Stimulated activated CD8-positive, alpha-beta memory T cell treated with anti-CD3 and anti-CD28 coated beads, Interleukin-7, amount 100 ng/mL, for 1 hour (primary cell): ENCODE results near the gene ARL15.
"Not testable (repeated sequence)": the region's sequence is repeated elsewhere in the genome, so short reads cannot be mapped to it uniquely, and the experiment has no call there.

Experiments used
- DNase-seq, 2 donors: peaks; one replicate each; pipeline ENCODE4 v3.0.0-alpha.2; 2020; ENCODE audit warnings: low read depth in 2 of 2

Gene ARL15

DNA sequence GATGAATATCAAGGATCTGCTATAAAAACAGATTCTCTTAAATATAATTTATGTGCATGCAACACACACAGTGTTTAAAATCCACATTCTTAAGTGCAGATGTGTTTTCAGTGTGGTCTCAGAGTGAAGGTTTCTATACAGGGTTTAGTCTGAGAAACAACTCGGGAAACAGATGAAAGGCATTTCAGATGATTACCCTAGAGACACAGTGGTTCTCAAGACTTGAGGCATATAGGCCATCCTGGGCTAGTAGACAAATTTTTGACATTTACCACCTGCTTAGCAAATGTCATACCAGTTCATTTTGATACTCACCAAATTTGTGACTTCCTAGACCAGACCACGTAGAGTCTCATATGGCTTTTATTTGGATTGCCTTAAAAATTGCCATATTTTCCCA, 216.5 kb downstream of the ARL15 start:
- DNase-seq: no peak

DNA sequence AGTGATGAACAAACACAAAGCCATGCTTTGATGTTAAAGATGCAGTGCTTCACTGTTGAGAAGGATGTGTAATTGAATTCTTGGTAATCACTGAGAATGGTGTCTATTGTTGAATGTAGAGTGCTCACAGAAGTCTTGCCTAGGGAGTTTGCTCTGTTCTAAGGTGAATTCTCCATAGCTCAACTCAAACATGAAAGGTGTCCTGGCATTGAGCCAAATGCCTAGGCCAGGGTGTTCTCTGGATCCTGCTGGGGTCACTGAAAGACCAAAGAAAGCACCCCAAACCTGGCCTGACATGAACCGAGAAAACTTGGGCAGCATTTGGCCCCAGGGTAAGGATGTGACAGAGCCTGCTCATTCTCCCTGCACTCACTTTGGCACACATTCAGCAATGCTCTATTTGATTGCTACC, 217.3 kb downstream of the ARL15 start:
- no peak for DNase-seq

GRCh38 chr5:54091307-54092130, 218.9 kb downstream of the ARL15 start:
- DNase-seq: no peak

- DNase-seq: no peak
Measured at GRCh38 chr5:54090495-54091120, 219.8 kb downstream of the ARL15 start.

DNA sequence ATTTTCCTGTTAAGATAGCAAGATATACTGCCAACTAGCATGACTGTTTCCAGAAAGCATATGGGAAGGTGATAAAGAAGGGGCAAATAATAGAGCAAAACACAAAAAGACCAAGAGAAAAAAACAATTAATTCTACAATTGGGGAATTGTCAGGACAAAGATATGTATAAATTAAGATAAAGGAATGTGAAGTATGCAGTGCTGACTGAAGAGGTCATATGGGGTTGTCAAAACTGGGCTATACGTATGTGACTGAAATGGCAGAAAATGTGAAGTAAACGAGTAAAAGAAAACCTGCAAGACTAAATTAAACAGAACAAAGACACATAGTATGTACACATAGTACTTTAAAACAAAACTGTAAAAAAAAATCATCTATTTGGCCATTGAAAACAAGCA, 222.3 kb downstream of the ARL15 start:
- no peak for DNase-seq

GRCh38 chr5:54087436-54087835, 222.9 kb downstream of the ARL15 start:
- no peak for DNase-seq

- no peak for DNase-seq
Measured at GRCh38 chr5:54086191-54086590, 224.2 kb downstream of the ARL15 start.

- no peak for DNase-seq
Measured at GRCh38 chr5:54084696-54085095, 225.7 kb downstream of the ARL15 start.

DNA sequence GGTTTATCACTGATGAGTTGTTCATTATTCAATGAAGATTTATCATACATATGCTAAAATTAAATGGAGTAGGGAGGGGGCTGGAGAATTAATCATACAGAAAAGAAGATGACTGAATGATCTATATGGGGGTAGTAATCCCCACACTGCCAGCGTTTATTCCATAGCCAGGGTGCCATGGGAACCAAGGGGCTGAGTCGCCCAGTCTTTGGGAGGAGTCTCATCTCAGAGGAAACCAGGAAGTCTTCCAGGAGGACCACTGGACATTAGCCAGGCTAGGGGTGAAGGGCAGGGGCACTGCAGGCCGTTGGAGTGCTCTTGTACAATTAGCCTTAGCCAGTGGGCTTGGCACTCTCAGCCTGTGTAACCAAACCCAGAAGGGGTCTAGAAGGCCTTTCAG, 226.5 kb downstream of the ARL15 start:
- DNase-seq: no peak

GRCh38 chr5:54083245-54083644, 227.1 kb downstream of the ARL15 start:
- DNase-seq: no peak

DNA sequence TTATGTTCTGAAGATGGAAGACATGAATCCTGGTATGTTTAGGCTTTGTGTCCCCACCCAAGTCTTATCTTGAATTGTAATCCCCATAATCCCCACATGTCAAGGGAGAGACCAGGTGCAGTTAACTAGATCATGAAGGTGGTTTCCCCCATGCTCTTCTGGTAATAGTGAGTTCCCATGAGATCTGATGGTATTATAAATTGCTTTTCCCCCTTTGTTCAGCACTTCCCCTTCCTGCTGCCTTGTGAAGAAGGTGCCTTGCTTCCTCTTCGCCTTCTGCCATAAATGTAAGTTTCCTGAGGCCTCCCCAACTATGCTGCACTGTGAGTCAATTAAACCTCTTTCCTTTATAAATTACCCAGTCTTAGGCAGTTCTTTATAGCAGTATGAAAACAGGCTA, 229.0 kb downstream of the ARL15 start:
- DNase-seq: no peak

- no peak for DNase-seq
Measured at GRCh38 chr5:54080831-54081230, 229.5 kb downstream of the ARL15 start.

GRCh38 chr5:54073735-54074134, 236.6 kb downstream of the ARL15 start:
- no peak for DNase-seq

DNA sequence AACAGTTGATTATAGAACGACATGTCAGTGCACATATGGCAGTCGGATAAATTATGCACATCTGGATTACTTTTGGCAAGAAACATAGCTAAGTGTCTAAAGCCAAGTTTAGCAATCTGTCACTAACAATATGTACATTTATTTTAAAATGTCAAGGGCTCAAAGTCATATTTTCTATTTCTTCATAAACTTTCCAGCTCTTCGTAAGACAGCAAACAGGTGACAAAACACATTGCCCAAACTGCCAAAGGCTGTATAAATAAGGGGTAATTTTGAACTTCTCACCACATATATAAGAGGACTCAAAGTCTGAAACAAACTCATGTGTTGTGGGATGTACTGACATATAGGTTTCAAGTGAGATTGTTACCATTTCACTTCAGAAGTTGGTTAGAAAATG, 237.2 kb downstream of the ARL15 start:
- no peak for DNase-seq

DNA sequence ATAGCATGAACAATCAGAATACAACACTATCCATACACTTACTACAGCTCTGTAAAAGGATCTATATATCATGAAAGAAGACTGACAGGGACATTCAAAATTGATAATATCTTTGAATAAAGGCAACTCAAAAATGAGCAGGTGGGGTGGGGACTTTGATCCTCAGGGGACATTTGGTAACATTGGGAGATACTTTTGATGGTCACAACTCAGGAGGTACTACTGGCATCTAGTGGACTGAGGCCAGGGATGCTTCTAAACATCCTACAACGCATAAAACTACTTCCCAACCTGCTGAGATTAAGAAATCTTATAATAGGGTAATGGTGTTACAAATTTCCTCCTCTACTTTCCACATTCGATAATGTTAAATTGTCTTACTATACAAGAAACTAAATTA, 243.9 kb downstream of the ARL15 start:
- DNase-seq: no peak

DNA sequence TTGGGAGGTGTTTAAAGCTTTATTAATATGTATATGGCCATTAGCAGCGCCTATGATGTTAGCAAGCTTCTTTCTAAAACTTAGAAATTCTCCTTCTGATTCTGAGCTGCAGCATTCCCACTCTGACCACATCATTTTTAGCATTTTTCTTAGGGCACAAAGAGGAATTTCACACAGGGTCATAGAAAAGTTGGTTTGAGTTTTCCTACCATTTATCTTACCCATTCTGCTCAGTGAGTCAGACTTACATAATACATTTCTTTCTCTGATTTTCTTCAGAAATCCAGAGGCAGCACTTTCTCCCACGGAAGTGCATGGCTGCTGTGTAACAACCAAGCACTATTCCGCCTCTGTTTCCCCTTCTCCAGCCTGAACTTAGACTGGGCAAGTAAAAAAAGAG, 246.6 kb downstream of the ARL15 start:
- DNase-seq: no peak

- no peak for DNase-seq
Measured at GRCh38 chr5:54062958-54063357, 247.4 kb downstream of the ARL15 start.

DNA sequence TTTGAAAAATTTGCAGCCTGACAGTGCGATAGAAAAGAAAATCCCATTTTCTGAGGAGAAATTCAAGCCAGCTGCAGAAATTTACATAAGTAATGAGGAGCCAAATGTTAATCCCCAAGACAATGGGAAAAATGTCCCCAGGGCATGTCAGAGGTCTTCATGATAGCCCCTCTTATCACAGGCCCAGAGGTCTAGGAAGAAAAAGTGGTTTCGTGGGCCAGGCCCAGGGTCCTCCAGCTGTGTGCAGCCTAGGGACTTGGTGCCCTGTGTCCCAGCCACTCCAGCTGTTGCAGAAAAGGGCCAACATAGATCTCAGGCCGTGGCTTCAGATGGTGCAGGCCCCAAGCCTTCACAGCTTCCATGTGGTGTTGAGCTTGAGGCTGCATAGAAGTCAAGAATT, 249.5 kb downstream of the ARL15 start:
- DNase-seq: not testable (repeated sequence)

DNA sequence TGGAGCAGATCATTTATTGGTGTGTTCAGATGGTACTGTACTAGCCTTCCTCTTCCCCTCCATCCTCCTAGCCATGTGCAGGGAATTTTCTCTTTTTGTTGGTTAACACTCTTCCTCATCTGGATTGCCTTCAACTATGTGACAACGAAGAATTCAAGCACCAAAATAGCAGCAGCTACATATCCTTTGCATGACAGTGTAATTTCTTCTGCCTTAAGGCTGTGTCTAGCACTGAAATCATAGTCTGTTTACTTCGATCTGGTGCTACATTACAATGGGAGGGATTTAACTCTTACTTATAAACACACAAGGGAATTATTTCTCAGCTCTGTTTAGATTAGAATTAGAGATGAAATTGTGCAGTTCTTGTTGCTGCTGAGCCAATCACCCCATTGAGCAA, 260.4 kb downstream of the ARL15 start:
- no peak for DNase-seq

- DNase-seq: no peak
Measured at GRCh38 chr5:54049144-54049543, 261.2 kb downstream of the ARL15 start.

DNA sequence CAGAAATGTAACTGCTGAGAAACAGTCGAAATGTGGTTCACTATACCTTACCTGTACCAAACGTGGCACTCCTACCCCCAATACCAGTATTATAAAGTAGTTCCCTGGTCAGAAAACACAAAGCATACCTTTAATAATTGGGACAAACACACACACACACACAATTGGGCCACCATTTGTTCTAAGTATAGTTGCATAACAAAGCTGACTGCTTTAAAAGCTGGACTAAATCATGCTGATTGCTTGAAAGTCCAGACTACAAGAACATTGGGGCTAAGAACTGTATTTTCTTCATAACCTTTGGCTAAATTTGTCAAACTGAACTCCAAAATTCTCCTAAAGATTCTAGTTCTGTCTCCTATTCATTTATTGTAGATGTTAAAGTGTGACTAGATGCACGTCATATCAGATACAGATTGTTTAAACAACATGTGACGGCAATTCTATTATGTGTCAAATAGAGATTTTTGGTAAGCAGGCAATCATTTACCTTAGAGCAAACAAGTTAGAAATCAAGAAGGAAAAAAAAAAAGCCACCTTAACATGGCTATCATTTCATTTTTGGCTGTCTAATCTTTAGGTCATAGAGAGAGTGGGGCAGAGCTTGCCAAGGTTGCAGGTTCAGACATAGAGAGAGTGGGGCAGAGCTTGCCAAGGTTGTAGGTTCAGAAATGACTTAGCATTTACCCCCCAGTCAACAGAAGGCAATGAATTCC, 265.1 kb downstream of the ARL15 start:
- no peak for DNase-seq

DNA sequence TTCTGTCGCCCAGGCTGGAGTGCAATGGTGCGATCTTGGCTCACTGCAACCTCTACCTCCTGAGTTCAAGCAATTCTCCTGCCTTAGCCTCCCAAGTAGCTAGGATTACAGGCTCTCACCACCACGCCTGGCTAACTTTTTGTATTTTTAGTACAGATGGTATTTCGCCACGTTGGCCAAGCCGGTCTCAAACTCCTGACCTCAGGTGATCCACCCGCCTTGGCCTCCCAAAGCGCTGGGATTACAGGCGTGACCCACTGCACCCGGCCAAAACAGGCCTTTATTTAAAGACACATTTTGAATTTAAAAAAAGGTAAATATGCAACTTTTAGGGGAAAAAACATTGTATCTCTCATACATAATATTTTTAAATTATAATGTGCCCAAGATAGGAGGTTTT, 266.1 kb downstream of the ARL15 start:
- DNase-seq: not testable (repeated sequence)

- DNase-seq: no peak
Measured at GRCh38 chr5:54040804-54041203, 269.6 kb downstream of the ARL15 start.
